SK-N-SH (cell line): ENCODE measurements around the gene ARL8A. TPM values are rescaled to one million over a fixed set of nuclear protein-coding genes. Genes with fewer than 3 reads are reported as not detected.

ENCODE experiments used
- CTCF ChIA-PET: fragments of 300-600, 350-600 bp; formaldehyde crosslinking; extraction: SDS; loops from one replicate; lab custom pipeline; 2021; lab: Yijun Ruan, JAX
- POLR2A ChIA-PET: fragments of 350-600 bp; sonication (Branson Sonifier 250); formaldehyde crosslinking; extraction: SDS; loops from one replicate; lab custom pipeline; 2020; ENCODE audit warnings: antibody characterized with exemption, inconsistent platforms; lab: Yijun Ruan, JAX
- DNase-seq: peaks from one replicate; pipeline ENCODE4 v3.0.0; 2012
- H2AFZ ChIP-seq: fragments of 200-600 bp; sonication (generic); 2 replicates; pipeline ENCODE4 v1.8.1; 2016; ENCODE audit warnings: antibody characterized with exemption, mild to moderate bottlenecking, low read depth
- H3F3A ChIP-seq: fragments of 200-600 bp; sonication (generic); replicated peaks from 2 replicates; pipeline ENCODE3; 2016; ENCODE audit warnings: antibody characterized with exemption, mild to moderate bottlenecking; ENCODE audit not compliant: insufficient read depth
- H3K27ac ChIP-seq, 2 experiments: fragments of 200-500 bp in 1 of 2; fragments of 200-600 bp in 1 of 2; sonication (Bioruptor generic) in 1 of 2; sonication (generic), shearing (Covaris generic) in 1 of 2; 2 replicates each; pipeline versions ENCODE4 v1.5.1 to v1.6.1; 2014 to 2016; ENCODE audit warnings: low read depth in 2 of 2, inconsistent platforms in 1 of 2, low read length in 1 of 2, mild to moderate bottlenecking in 1 of 2, mixed read lengths in 1 of 2
- H3K27me3 ChIP-seq: fragments of 200-600 bp; sonication (generic), shearing (Covaris generic); 2 replicates; pipeline ENCODE4 v1.6.1; 2016; ENCODE audit warnings: mixed run types; ENCODE audit not compliant: insufficient read depth
- H3K36me3 ChIP-seq, 2 experiments: fragments of 200-500 bp in 1 of 2; fragments of 200-600 bp in 1 of 2; sonication (Bioruptor generic) in 1 of 2; sonication (generic) in 1 of 2; replicated peaks in 1 of 2; 2 replicates each; pipeline versions ENCODE3 to v1.5.1; 2014 to 2016; ENCODE audit warnings: low read length in 1 of 2, mild to moderate bottlenecking in 1 of 2; ENCODE audit not compliant: insufficient read depth in 2 of 2, control insufficient read depth in 1 of 2
- H3K4me1 ChIP-seq, 2 experiments: fragments of 200-500 bp in 1 of 2; fragments of 200-600 bp in 1 of 2; sonication (Bioruptor generic) in 1 of 2; sonication (generic), shearing (Covaris generic) in 1 of 2; 2 replicates each; pipeline versions ENCODE4 v1.5.1 to v1.6.1; 2014 to 2016; ENCODE audit warnings: low read depth in 1 of 2, low read length in 1 of 2, mixed run types in 1 of 2; ENCODE audit not compliant: insufficient read depth in 2 of 2, control insufficient read depth in 1 of 2
- H3K4me2 ChIP-seq: fragments of 200-600 bp; sonication (generic), shearing (Covaris generic); 2 replicates; pipeline ENCODE4 v1.6.1; 2017; ENCODE audit warnings: mixed run types
- H3K4me3 ChIP-seq, 2 experiments: fragments of 200-500 bp in 1 of 2; fragments of 200-600 bp in 1 of 2; sonication (Bioruptor generic) in 1 of 2; sonication (generic), shearing (Covaris generic) in 1 of 2; 2 replicates each; pipeline versions ENCODE4 v1.5.1 to v1.8.1; 2014 to 2016; ENCODE audit warnings: low read depth in 2 of 2, inconsistent platforms in 1 of 2, low read length in 1 of 2, mild to moderate bottlenecking in 1 of 2, mixed read lengths in 1 of 2, moderate library complexity in 1 of 2
- H3K79me2 ChIP-seq: fragments of 200-600 bp; sonication (generic); 2 replicates; pipeline ENCODE4 v1.8.1; 2017; ENCODE audit warnings: mild to moderate bottlenecking; ENCODE audit not compliant: insufficient read depth
- H3K9ac ChIP-seq: fragments of 200-600 bp; sonication (generic); 2 replicates; pipeline ENCODE4 v1.6.1; 2017; ENCODE audit warnings: mixed run types
- H3K9me2 ChIP-seq: fragments of 200-600 bp; sonication (generic); 2 replicates; pipeline ENCODE4 v1.6.1; 2017; ENCODE audit warnings: mixed run types
- H3K9me3 ChIP-seq: fragments of 200-600 bp; sonication (generic); 2 replicates; pipeline ENCODE4 v1.6.1; 2017; ENCODE audit warnings: mixed run types, mild to moderate bottlenecking, moderate library complexity
- H4K20me1 ChIP-seq: fragments of 200-600 bp; sonication (generic); 2 replicates; pipeline ENCODE4 v1.6.1; 2017; ENCODE audit warnings: mild to moderate bottlenecking, mixed run types; ENCODE audit not compliant: insufficient read depth
- CTCF ChIP-seq: fragments of 200-600 bp; sonication (generic); IDR thresholded peaks from 2 replicates; pipeline ENCODE4 v1.6.1; 2017; ENCODE audit warnings: antibody characterized with exemption, mild to moderate bottlenecking, moderate library complexity
- FOSL2 ChIP-seq: IDR thresholded peaks from 2 replicates; pipeline ENCODE4 v1.4.0; 2012; ENCODE audit warnings: low read depth, mild to moderate bottlenecking, moderate library complexity, borderline replicate concordance
- FOXJ3 ChIP-seq: sonication (generic); formaldehyde crosslinking; IDR thresholded peaks from 2 replicates; pipeline ENCODE4 v1.5.1; 2020; ENCODE audit warnings: mild to moderate bottlenecking, missing genetic modification reagents
- GABPA ChIP-seq: IDR thresholded peaks from 2 replicates; pipeline ENCODE4 v1.4.0; 2012; ENCODE audit warnings: low read depth, mild to moderate bottlenecking
- IRF3 ChIP-seq: fragments of 150-350 bp; IDR thresholded peaks from 2 replicates; pipeline ENCODE4 v1.6.1; 2016; ENCODE audit warnings: mild to moderate bottlenecking, low read depth, low read length
- MXI1 ChIP-seq: IDR thresholded peaks from 2 replicates; pipeline ENCODE4 v1.6.1; 2012; ENCODE audit warnings: mild to moderate bottlenecking, low read depth, low read length, improper control_type of control experiment
- PBX3 ChIP-seq: IDR thresholded peaks from 2 replicates; pipeline ENCODE4; 2012
- RCOR1 ChIP-seq: fragments of 150-350 bp; IDR thresholded peaks from 2 replicates; pipeline ENCODE4 v1.6.1; 2017; ENCODE audit warnings: antibody characterized with exemption, low read length
- REST ChIP-seq: IDR thresholded peaks from 2 replicates; pipeline ENCODE4 v1.6.1; 2012; ENCODE audit warnings: mild to moderate bottlenecking, low read depth, low read length, moderate library complexity
- RFX5 ChIP-seq: IDR thresholded peaks from 2 replicates; pipeline ENCODE4 v1.6.1; 2012; ENCODE audit warnings: mild to moderate bottlenecking, improper control_type of control experiment, low read length
- SIN3A ChIP-seq: IDR thresholded peaks from 2 replicates; pipeline ENCODE4 v1.6.1; 2012; ENCODE audit warnings: low read depth, mild to moderate bottlenecking, low read length, moderate library complexity, borderline replicate concordance
- TCF12 ChIP-seq: IDR thresholded peaks from 2 replicates; pipeline ENCODE4 v1.4.0; 2012
- TEAD4 ChIP-seq: IDR thresholded peaks from 2 replicates; pipeline ENCODE4 v1.4.0; 2012; ENCODE audit warnings: mild to moderate bottlenecking, borderline replicate concordance; ENCODE audit not compliant: insufficient read depth
- WGBS: methylation state at CpG from one replicate; pipeline ENCODE4 v1.1.6; 2017; ENCODE audit warnings: low lambda C conversion rate; 5-methylcytosine and 5-hydroxymethylcytosine counted together
- polyA plus RNA-seq, 3 experiments: library from polyadenylated mRNA; depleted of rRNA; stranded (reverse); fragments of >200 nt; gene quantifications; 2 replicates each; pipeline ENCODE4 v1.2.3, GENCODE V29; 2012
- TF ChIP-seq, protein P1 (sequence below): IDR thresholded peaks from 2 replicates; pipeline ENCODE4 v1.4.0; 2012; ENCODE audit warnings: low read depth, borderline replicate concordance
- TF ChIP-seq, protein P2 (sequence below): IDR thresholded peaks from 2 replicates; pipeline ENCODE4 v1.4.0; 2012; ENCODE audit warnings: low read depth

The ARL8A gene
- polyA plus RNA-seq, 1 of the 3 experiments (the other 2 are of a cell fraction), result 66.9 TPM

DNA sequence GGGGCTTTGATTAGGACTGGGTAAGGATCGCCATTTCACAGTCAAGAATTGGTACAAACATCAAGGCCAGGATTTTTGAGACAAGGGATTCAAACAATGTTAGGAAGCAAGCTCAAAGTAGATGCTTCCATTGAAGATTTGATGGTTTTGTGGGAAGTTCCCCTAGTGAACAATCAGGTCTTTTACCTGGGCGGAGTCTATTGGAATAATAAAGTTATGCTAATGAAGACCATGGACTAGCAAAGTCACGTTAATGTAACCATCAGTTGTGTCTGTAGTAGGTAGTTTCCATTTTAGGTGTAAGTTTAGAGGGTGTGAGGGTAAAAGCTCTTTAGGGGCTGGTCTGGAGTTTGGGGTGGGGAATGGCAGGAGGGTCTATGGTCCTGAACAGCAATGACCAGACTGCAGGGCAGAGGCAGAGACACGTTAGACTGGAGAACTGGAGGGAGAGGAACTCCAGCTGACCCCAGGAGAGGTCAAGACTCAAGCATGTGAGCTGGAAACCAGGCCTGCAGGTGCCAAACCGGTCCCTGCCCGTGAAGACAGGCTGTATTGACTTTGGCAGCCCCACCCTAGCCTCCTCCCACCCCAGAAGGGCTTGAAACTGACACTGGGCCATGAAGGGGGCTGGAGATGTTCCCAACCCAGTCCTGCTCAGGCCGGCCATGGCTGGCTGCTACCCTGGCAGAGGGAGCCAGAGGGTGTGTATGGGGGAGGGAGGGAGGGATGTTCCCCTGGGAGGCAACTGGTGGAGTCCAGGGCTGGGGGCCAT is 57.8 kb downstream of the ARL8A start:
- no peak for DNase-seq
- H3F3A ChIP-seq, result no peaks in the 10 kb centered on the region
- no peaks in the 10 kb centered on the region for H3K79me2 ChIP-seq
- H3K9ac ChIP-seq, result no peak overlapping the region
- ChIA-PET POLR2A (no interaction called here), CTCF (interaction anchor here (0.6 to 2.0 kb wide), 6 partner anchors 12 to 87 kb away, joined by 3 to 7 read pairs (median 4); partner anchors contain the start of gene GPR37L1)
- no peak overlapping the region for H3K4me2 ChIP-seq
- peaks cover 0 to 5% of the 10 kb centered on the region in 2 experiments; a peak in 1 of 4 replicates for H3K4me1 ChIP-seq
- WGBS, result 63% methylated on average over 7 of the region's 7 CpGs
- H3K4me3 ChIP-seq, result no peak overlapping the region
- H2AFZ ChIP-seq, result no peak overlapping the region
- no peaks in the 10 kb centered on the region for H4K20me1 ChIP-seq
- no peaks in the 10 kb centered on the region for H3K9me2 ChIP-seq
- no peaks in the 10 kb centered on the region for H3K9me3 ChIP-seq
- TF ChIP-seq GABPA (no peak), TCF12 (no peak)
- no peak overlapping the region for H3K27ac ChIP-seq
- H3K27me3 ChIP-seq, result no peaks in the 10 kb centered on the region; the same call in 1 of the 2 replicates
- H3K36me3 ChIP-seq, result no peaks in the 10 kb centered on the region

DNA sequence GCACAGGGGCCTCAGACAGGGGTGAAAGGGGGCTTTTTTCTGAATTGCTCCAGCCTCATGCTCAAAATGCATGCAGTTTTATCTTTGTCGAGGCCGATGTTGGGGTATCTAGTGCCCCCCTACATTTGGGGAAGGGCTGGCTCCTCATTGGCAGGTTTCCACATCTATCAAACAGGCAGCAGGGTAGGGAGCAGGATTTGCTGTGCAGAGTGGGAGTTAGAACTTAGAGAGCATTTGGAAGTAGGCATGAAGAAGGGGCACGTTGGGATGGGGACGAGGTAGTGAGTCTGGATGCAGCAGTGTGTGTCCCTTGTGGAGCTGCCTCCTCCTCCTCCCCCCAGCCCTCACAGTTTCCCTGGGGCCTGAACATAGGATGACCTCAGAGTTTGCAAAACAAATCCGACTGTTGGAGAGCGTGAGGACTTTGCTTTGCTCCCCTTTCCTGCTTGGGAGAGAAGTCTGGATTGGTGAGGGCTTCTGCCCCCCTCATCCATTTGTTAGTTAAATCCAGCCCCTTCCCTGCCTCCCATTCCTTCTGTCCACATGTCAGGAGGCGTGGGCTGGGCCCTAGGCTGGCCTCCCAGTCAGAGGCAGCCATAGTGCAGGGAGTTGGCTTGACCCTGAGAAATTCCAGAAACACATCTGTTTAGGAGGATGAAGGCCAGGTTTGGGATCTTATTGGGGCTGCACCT is 58.7 kb downstream of the ARL8A start:
- POLR2A ChIA-PET, result no interaction called here

More for the DNA sequence above, 58.7 kb downstream of the ARL8A start:
- Histone ChIP-seq H3K9me3 (no peaks in the 10 kb centered on the region), H3K27ac (no peak overlapping the region), H3K4me2 (no peak overlapping the region), H3F3A (no peaks in the 10 kb centered on the region), H3K27me3 (no peaks in the 10 kb centered on the region; the same call in 1 of the 2 replicates), H3K79me2 (no peaks in the 10 kb centered on the region), H3K36me3 (no peaks in the 10 kb centered on the region), H3K4me3 (no peak overlapping the region), H4K20me1 (no peaks in the 10 kb centered on the region)
- DNase-seq, result no peak
- CTCF ChIA-PET, result interaction anchor here (1.2 to 1.4 kb wide), 3 partner anchors 13 to 33 kb away, joined by 3 to 5 read pairs (median 3); no protein-coding TSS in a partner anchor
- TF ChIP-seq CTCF (no peak), RFX5 (no peak), SIN3A (no peak), IRF3 (no peak), FOXJ3 (CRISPR knock-in tag) (no peak), PBX3 (no peak), TEAD4 (no peak), FOSL2 (no peak), TCF12 (no peak), RCOR1 (no peak), REST (no peak), MXI1 (no peak)
- TF ChIP-seq, protein P1, sequence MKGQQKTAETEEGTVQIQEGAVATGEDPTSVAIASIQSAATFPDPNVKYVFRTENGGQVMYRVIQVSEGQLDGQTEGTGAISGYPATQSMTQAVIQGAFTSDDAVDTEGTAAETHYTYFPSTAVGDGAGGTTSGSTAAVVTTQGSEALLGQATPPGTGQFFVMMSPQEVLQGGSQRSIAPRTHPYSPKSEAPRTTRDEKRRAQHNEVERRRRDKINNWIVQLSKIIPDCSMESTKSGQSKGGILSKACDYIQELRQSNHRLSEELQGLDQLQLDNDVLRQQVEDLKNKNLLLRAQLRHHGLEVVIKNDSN, result no peak
- TF ChIP-seq, protein P2, sequence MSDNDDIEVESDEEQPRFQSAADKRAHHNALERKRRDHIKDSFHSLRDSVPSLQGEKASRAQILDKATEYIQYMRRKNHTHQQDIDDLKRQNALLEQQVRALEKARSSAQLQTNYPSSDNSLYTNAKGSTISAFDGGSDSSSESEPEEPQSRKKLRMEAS, result no peak
- TF ChIP-seq, all 33 proteins: peak for 0
- Histone ChIP-seq H3K9me2 (no peaks in the 10 kb centered on the region), H3K9ac (no peak overlapping the region), H3K4me1 (peaks cover 0 to 5% of the 10 kb centered on the region in 2 experiments; a peak in 1 of 4 replicates), H2AFZ (no peak overlapping the region)
- WGBS, result 80% methylated on average over 6 of the region's 7 CpGs
